ENCODE results near the gene TSPAN32. TPM values are rescaled to one million over a fixed set of nuclear protein-coding genes. Genes with fewer than 3 reads are reported as not detected.
"Not testable (repeated sequence)": the region's sequence is repeated elsewhere in the genome, so short reads cannot be mapped to it uniquely, and the experiment has no call there.

Gene TSPAN32
- total RNA-seq, 1 experiment from 2014 or later: not detected

DNA sequence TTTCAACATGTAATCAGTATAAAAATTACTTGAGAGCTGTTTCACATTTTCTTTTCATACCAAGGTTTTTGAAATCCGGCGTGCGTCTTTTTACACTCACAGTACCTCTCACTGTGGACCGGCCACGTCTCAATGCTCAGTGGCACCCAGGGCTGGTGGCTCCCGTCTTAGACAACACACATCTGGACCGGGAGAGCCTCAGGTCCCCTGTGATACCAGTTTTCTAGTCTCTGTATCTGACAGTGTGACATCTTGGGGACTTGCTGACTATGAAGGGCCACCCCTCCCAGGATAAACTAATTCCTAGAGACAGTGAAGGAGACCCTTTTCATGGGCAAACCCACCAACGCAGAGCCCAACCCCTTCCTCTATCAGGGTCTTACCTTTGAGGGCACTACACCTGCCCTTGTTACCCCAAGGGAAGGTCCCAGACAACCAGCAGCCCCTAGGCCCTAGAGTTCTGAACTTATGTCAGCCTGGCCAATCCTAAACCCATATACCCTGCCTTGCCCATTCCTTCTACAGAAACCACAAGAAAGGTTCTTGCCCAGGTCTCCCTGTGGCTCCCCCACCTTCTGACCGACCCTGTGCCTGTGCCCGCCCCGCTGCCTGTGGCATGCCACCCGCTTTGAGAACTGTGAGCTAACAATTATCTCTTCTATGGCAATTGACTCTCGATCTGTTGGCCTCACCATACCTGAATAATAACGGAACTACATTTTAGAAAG is 25.4 kb upstream of the TSPAN32 start:
- in situ Hi-C loops (cut with HindIII; ENCODE audit: low sequenced_read_pairs): no loop called here
- DNase-seq (ENCODE audit: low spot score): no peak

DNA sequence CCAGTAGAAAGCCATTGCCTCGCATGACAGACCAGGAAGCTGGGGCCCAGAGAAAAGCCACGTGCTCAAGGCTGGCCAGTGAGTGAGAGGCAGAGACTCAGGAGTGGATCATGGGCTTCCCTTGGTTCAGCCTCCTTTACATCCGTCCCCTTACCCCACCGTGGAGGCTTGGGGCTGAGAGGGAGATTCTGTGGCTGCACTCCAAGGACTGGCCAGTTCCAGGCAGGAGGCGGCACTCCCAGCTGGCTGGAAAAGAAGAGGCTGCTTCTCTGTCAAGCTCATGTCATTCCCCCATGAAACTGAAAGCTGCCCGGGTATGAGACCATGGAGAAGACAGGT is 24.8 kb upstream of the TSPAN32 start:
- DNase-seq (ENCODE audit: low spot score): no peak
- in situ Hi-C loops (cut with HindIII; ENCODE audit: low sequenced_read_pairs): no loop called here

DNA sequence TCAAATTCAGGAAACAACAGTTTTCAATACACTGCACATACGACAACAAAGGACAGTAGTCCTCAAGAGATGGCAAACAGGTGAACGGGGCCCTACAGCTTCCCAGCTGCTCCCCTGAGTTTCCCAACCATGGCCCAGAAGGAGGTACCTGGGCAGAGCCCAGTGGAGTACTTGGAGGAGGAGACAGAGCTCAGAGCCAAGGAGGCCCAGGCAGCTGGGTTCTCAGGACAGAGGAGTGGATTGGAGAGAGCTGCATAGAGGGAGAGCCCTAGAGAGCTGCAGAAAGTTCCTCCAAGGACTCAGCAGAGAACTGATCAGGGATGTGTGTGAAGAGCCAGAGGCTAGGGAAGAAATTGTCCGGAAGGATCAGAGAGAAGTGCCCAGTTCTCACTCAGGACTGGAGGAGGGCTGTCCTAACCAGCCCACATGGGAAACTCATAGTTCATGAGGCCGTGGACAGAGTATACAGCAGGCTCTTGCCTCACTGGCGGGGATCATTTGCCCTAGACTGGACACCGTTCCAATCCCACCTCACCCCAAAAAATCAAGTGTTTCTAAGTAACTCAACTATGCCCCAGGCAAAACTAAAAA is 23.8 kb upstream of the TSPAN32 start:
- in situ Hi-C loops (cut with HindIII; ENCODE audit: low sequenced_read_pairs): no loop called here
- no peak for DNase-seq (ENCODE audit: low spot score)

DNA sequence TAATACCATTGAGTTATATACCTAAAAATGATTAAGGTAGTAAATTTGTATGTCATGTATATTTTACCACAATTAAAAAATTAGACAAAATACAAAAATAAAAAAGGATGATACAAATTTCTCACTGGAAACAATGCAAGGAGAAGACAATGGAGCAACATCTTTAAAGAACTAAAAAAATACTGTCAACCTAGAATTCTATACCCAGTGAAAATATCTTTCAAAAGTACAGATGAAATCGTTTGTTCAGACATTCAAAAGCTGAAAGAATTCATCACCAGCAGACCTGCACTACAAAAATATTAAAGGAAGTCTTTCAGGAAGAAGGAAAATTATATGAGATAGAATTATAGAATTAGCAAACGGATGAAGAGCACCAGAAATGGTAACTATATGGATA is 21.6 kb upstream of the TSPAN32 start:
- in situ Hi-C loops (cut with HindIII; ENCODE audit: low sequenced_read_pairs): no loop called here

DNA sequence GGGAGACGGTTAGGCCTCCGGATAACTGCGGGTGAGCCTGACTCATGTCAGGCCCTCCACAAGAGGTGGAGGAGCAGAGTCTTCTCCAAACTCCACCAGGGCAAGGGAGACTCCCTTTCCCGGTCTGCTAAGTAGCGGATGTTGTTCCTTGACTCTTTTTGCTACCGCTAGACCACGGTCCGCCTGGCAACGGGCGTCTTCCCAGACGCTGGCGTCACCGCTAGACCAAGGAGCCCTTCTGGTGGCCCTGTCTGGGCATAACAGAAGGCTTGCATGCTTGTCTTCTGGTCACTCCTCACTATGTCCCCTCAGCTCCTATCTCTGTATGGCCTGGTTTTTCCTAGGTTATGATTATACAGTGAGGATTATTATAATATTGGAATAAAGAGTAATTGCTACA is 15.5 kb upstream of the TSPAN32 start:
- DNase-seq (ENCODE audit: low spot score); in situ Hi-C loops (cut with HindIII; ENCODE audit: low sequenced_read_pairs): not testable (repeated sequence)

More for the DNA sequence above, 21.6 kb upstream of the TSPAN32 start:
- DNase-seq (ENCODE audit: low spot score): no peak

DNA sequence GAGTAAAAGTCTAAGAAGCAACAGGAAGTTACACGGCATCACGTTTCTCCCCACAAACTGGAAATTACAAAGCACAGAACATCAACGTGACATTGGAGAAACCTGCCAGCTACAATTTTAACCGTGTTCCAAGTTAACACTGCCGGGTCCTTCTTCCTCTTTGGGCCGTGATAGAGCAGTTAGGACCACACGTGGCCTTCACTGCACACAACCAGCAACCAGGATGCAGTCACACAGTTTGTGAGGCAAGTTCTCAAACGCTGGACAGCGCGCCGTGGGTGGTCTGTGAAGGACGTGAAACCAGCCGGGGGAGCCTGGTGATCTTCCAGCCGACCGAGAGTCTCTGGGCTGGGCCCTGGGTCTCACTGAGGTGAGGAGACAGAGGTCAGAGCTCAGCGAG is 14.7 kb upstream of the TSPAN32 start:
- no peak for DNase-seq (ENCODE audit: low spot score)
- in situ Hi-C loops (cut with HindIII; ENCODE audit: low sequenced_read_pairs): no loop called here

DNA sequence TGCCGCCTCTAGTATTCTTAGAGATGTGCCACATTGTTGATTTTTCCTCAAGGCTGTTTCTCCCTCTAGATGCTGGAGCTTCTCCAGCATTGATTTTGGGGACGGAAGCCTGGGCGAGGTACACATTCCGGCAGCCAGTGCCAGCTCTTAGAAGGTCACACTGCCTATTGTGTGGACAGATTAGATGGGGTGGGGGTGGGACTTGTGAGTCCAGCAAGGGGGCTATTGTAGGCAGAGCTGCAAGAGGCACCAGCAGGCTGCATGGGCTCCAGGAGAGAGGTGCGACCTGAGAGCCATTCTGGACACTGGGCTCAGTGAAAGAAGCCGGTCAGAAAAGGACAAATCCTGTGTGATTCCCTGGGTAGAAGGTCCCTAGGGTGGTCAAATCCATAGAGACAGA is 12.5 kb upstream of the TSPAN32 start:
- no peak for DNase-seq (ENCODE audit: low spot score)
- in situ Hi-C loops (cut with HindIII; ENCODE audit: low sequenced_read_pairs): no loop called here

DNA sequence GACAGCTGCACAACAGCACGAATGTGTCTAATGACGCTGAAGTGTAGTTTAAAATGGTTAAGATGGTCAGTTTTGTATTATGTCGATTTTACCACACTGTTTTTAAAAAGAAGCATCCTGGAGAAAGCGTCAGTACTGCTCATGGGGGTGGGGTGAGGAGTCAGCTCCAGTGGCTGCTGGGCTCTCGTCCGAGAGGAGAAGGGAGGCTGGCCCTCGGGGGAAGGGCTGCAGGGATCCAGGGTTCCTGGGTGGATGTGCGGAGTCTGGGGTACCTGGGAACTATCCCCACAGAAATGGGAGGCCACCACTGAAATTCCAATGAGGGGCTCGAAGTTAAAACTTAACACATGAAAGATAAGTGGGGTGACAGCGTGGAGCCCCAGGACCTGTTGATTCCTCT is 12.0 kb upstream of the TSPAN32 start:
- DNase-seq (ENCODE audit: low spot score): no peak
- in situ Hi-C loops (cut with HindIII; ENCODE audit: low sequenced_read_pairs): no loop called here

DNA sequence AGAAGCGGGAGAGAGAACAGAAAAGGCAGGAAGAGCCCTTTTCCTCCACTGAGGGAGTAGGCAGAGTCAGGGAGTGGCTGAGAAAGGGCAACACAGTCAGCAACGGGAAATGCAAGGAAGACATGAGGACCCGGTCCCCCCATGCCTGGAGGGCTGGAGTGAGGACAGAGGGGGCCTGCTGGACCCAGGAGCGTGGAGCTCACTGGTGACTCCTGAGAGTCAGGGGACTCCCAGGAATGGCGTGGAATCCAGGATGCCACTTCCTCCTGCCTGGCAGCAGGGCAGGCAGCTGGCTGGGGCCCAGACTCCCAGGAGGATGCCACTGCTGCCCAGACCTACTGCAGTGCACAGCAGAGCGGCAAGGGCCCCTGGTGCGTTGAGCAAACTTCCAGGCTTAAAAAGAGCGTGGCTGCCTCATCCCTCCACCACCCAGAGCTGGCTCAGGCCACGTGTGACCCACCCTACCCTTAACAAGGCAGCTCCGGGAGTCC is 11.4 kb upstream of the TSPAN32 start:
- DNase-seq (ENCODE audit: low spot score): no peak
- in situ Hi-C loops (cut with HindIII; ENCODE audit: low sequenced_read_pairs): no loop called here

DNA sequence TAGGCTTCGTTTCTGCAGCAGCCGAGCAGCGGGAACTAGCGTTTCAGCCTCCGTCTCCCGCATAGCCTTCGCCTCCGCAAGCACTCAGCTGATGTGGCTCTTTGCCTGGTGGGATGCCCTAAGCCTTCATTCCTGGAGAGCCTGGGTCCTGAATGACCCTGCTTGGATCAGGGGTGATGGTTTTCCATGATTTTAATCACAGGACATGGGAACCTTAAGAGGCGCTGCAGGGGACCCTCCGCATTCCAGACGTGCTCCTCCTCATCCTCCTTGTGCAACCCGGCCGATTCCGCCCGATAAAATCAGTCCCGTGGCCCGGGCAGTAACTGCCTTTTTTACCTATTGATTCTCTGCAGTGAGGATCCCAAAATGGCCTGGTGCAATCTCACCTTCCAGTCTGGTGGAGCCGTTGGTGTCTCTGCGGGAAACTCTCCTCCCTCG is 8.3 kb upstream of the TSPAN32 start:
- no peak for DNase-seq (ENCODE audit: low spot score)
- in situ Hi-C loops (cut with HindIII; ENCODE audit: low sequenced_read_pairs): no loop called here

DNA sequence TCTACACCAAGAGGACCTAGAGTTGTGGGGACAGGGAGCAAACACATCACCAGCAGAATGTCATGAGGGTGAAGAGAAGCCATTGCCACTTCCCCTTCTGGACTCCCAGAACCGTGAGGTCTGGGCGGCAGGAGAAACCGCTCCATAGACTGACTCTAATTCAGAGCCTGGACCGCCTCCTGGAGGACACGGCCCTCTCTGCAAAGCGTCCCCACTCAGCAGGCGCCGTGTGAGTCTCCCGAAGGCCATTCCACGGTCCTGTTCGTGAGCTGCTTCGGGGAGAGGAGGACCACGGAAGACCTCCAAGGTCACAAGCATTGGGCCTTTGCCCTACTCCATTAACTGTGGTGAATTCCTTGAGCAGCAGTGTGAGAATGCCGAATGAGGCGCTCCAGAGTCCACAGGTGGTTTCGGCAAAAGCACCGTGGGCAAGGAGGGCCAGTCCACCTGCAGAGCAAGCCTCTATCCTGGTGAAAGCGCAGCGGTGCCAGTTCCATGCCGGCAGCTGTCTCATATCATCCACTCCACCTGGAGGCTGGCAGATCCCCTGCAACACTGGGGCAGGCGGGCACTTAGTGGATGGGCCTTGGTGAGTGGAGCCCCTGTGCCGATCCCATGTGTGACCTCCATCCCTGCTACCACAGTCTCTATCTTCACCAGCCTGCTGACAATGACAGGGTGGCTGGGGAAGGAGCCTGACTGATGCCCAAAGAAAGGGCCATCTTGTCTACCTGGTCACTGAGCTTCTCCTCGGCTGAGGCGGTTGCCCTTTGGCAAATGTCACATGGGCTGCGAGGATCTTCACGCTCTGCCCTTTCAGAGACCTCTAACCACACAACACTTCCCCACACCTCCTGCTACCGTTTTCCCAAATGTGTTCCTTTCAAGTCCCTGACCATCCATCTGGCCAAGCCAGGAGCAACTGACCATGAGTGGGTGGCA is 7.6 kb upstream of the TSPAN32 start:
- no peak for DNase-seq (ENCODE audit: low spot score)
- in situ Hi-C loops (cut with HindIII; ENCODE audit: low sequenced_read_pairs): no loop called here

DNA sequence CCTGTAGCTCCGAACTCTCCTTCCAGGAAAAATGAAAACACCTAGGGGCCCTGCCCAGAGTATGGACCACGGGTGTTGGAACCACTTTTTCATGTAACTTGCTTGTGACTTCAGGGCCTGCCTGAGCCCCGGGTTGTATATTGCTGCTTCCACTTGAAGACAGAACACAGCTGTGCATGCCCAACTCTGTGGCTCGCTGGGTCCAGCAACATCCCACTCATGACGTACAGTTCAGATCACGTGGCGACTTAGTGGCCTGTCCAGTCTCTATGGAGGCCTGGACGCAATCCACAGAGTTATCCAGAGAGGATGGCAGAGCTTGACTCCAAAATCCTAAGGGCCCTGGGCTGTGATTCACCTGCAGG is 6.9 kb upstream of the TSPAN32 start:
- DNase-seq (ENCODE audit: low spot score): no peak
- in situ Hi-C loops (cut with HindIII; ENCODE audit: low sequenced_read_pairs): no loop called here

DNA sequence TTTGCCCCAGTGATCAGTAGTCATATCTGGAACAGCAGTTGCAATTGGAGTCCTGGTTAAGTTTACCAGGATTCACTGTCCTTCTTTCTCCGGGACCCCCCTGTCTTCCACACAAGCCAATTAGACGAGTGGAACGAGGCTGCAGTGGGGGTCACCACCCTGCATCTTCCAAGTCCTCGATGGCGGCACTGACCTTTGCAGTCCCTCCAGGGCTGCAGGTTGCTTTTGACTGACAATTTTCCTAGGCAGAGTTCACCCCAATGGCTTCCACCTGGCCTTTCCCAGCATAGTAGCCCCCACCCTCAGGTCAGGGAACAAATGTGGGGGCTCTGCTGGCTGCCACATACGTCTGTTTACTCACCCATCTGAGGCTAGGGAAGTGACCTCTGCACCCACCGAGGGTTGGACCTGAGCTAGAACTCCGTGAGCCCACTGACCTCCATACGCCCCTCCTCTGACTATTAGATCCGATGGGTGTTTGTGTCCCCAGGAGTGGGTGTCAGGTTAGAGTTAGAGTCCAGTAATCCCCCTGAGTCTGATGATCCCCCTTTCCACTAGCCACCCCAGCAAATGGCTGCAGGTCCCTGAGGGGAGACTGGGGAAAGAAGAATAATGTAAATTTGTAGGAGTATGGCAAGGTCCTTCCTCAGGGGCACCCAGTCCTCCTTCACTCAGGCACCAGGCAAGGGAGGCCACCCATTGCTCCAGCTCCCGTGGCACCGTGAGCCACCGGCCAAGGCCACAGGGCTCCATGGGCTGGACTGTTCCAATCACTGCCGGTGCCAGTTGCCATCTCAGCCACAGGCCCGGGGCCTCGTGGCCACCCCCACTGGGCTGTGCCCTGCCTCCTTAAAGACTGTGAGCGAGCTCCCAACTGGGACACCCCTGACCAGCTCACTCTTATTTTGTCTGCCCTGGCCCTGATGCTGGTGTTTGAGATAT is 5.6 kb upstream of the TSPAN32 start:
- in situ Hi-C loops (cut with HindIII; ENCODE audit: low sequenced_read_pairs): no loop called here
- no peak for DNase-seq (ENCODE audit: low spot score)

DNA sequence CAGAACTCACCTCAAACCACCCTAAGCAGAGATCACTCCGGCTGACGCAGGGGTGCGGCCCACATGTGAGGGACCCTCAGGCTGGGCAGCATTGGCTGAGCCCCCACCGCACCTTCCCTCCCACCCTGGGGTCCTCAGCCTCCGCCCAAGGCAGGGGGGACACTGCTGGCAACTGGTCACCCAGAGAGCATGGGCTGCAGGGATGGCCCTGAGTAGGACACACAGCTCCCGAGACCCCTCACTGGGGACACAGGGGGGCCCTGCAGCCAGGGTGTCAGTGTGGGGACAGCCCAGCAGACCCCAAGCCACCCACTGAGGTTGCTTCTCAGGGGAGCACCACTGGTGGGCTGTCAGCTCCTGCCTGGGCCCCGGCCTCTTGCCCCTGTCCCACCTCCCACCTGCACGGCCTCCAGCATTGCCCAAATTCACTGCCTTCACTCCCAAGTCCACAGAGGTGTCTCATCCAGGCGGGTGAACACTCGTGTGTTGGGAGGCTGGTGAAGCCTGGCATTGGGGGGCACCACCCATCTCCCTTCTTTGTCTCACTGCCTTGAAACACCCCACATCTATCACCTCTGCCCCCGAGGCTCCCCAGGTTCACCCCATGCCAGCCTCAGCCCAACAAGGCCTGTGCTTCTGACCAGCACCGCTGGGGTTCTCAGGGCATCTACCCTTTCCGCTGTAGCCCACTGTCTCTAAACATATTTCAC is 4.7 kb upstream of the TSPAN32 start:
- in situ Hi-C loops (cut with HindIII; ENCODE audit: low sequenced_read_pairs): no loop called here
- no peak for DNase-seq (ENCODE audit: low spot score)

DNA sequence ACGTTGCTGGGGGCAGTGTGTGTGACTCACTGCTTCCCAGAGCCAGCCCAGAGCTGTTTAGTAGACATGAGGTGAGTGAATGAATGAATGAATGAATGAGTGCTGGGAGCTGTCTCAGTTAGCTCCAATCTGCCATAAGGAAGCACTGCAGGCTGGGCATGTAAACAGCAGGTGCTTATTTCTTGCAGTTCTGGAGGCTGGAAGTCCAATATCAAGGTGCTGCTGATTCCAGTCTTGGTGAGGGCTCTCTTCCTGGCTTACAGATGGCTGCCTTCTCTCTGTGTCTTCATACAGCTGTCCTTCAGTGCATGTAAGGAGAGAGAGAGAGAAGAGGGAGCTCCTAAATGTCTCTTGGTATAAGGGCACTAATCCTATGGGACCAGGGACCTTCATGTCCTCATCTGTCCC is 4.2 kb upstream of the TSPAN32 start:
- in situ Hi-C loops (cut with HindIII; ENCODE audit: low sequenced_read_pairs): no loop called here
- no peak for DNase-seq (ENCODE audit: low spot score)

DNA sequence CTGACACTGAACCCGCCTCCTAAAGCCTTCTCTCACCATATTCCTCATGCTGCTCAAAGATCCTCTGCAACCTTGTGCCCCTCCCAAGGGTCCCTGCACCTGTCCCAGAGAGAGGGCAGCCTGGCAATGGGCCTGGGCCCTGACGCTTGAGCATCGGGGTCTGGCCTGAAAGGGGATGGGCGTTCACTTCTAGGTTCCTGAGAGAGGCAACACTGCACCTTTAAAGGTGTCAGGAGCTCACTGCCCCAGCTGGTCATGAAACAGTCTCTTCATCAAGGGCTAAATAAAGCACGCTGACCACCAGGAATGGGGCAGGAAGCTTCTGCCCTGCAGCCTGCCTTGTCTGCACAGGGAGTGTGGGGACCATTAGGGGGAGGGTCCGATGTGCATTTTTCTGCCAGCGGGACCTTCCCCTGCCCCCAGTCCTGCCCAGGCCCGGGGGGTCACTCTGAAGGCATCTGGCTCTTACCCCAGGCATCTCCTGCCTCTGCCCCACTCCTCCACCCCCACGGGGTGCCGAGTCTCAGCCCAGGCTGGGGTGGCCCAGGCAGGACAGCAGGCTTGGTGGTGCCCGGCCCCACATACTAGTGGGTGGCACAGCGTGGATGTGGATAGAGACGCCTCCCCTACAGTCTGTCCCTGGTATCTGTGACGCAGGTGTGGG is 3.5 kb upstream of the TSPAN32 start:
- in situ Hi-C loops (cut with HindIII; ENCODE audit: low sequenced_read_pairs): no loop called here
- DNase-seq (ENCODE audit: low spot score): no peak

DNA sequence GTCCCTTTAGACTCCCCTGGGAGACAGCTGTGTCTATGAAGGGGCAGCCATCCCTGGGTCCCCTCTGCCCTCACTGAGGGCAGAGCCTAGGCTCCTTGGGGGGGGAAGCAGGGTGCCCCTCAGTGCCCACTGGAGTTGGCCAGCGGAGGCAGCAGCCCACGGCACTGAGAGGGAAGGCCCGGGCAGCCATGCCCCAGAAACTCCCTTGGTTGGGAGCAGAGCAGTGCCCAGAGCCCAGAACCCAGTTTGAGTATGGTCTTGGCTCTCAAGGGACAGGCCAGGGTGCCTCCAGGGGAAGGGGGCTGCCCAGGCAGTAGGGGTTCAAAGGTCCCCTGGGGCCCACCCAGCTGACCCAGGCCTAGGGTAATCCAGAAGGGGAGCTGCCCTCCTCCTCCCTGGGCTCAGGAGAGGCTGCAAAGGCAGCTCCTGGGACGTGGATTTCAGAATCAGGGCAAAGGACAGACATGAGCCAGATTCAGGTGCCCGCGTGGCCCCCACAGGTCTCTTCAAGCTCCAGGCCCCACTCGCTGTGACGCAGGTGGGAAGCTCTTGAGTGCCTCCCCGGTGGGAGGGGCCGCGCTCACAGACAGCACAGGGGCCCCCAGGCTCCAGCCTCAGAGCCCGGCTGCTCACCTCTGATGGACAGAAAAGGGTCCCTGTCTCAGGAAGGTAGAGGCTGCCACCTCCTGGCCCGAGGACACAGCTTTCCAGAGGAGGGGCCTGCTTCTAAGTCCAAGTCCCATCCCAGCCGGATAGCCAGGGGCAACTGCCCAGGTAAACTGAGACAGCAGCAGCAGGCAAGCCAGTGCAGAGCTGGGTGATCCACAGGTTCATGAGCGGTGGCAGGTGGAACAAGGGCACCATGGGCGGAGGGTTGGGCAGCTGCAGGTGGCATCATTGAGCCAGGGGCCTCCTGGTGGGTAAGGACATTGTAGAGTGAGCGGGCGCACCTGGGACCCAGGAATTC is 2.7 kb upstream of the TSPAN32 start:
- in situ Hi-C loops (cut with HindIII; ENCODE audit: low sequenced_read_pairs): no loop called here
- DNase-seq (ENCODE audit: low spot score): peak; percentile 10
